SU-DHL-6 (cell line): ENCODE data around the gene ESX1.

ENCODE experiments used
- CTCF ChIP-seq: fragments of 200-600 bp; sonication (generic); IDR thresholded peaks from one replicate; pipeline ENCODE4 v1.5.1; 2017; ENCODE audit warnings: antibody characterized with exemption, mild to moderate bottlenecking, low read length, moderate library complexity; ENCODE audit not compliant: insufficient read depth, poor library complexity, severe bottlenecking
- EZH2phosphoT487 ChIP-seq: fragments of 200-600 bp; sonication (generic), shearing (Covaris generic); conservative IDR thresholded peaks from 2 replicates; pipeline ENCODE4 v1.6.1; 2018; ENCODE audit warnings: mild to moderate bottlenecking, antibody characterized with exemption, low read length, moderate library complexity, mixed read lengths

GRCh38 chrX:104284507-104284906 lies 29.8 kb upstream of the ESX1 start:
- no peak for TF ChIP-seq CTCF
- no peak for TF ChIP-seq EZH2phosphoT487
